HG03095 (cell line): Measurements from ENCODE around the gene VWA8.
"Not testable (repeated sequence)": the region's sequence is repeated elsewhere in the genome, so short reads cannot be mapped to it uniquely, and the experiment has no call there.

Experiments used
- ATAC-seq: cut with Tn5 transposase; IDR thresholded peaks from one replicate; pipeline ENCODE4 v1.9.1; 2021; ENCODE audit warnings: moderate library complexity; ENCODE audit not compliant: unreplicated experiment

Gene VWA8

GRCh38 chr13:41859565-41859964 lies 101.3 kb downstream of the VWA8 start:
- ATAC-seq: no peak

DNA sequence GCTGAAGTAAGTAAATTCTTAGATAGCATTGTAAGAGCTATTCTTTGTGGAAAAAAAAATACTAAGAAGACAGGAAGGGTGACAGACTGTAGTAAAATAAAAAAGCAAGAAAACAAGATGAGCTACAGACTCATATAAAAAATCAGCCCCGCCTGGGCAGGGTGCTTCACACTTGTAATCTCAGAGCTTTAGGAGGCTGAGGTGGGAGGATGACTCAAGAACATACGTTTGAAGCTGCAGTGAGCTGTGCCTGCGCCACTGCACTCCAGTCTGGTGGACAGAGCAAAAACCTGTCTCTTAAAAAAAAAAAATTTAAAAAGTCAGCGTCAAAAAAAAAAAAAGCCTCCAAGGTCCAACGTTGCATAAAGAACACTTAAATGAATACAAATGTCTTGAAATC lies 102.1 kb downstream of the VWA8 start:
- no peak for ATAC-seq

DNA sequence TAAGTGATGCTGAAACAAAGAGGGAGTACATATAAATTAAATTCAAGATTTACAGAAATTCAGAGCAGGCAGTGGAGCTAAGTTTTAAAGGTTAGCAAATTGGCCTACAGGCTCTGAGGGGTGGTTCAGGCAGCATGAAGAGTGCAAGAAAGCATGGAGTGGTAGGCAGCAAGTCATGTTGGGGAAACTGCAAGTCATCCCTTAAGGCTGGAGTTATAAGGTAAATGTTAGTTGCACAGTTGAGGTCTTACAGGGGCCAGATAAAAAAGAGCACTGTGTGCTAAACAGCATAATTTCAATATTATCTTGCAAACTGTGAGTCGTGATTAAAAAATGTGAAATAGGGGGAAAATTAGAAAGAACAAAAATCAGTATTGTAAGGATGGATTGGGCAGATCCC lies 106.2 kb downstream of the VWA8 start:
- no peak for ATAC-seq

- no peak for ATAC-seq
Measured at GRCh38 chr13:41851351-41851750, 109.6 kb downstream of the VWA8 start.

DNA sequence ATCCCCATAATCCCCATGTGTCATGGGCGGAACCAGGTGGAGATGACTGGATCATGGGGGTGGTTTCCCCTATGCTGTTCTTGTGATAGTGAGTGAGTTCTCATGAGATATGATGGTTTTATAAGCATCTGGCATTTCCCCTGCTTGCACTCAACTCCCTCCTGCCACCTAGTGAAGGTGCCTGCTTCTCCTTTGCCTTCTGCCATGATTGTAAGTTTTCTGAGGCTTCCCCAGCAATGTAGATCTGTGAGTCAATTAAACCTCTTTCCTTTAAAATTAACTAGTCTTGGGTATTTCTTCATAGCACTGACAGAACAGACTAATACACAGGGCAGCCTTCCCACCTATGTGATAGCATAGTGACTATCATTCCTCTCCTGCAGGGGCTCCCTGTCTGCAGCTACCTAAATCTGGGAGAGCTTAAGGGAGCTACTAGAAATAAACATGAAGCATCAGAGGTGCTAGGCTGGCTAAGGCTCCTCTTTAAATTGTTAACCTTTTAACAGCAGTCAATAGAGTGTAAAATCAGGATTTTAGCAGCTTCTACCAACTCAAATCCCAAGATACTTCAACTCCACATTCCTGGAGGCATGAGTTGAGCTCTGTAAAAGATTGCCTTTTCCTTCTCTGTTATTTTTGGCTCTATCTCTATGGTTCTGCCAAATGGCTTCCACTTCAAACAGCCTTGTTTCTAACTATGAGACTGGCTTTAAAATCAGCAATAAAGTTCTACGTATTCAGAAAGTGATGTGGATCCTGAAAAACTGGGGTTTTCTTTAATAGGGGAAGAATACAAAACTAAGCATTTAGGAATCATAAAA lies 112.3 kb downstream of the VWA8 start:
- ATAC-seq: no peak

- no peak for ATAC-seq
Measured at GRCh38 chr13:41847216-41847615, 113.7 kb downstream of the VWA8 start.

- ATAC-seq: no peak
Measured at GRCh38 chr13:41842036-41842620, 118.8 kb downstream of the VWA8 start.

DNA sequence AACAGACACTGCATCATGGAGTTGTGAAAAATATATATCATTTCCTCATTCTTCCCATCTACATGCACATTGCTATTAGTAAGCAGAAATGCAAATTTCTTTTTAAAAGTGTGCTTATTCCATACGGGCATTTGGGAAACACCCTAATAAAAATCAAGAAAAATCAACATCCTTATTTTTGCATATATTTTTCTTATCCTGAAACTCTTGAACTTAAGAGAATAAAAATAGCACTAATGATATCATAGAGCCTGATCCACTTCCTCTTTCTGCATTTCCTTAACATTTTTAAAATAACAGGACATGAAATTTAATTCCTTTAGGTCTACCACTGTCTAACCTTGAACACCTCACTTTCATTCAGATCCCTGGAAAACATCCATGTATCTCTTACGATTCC lies 123.3 kb downstream of the VWA8 start:
- no peak for ATAC-seq

DNA sequence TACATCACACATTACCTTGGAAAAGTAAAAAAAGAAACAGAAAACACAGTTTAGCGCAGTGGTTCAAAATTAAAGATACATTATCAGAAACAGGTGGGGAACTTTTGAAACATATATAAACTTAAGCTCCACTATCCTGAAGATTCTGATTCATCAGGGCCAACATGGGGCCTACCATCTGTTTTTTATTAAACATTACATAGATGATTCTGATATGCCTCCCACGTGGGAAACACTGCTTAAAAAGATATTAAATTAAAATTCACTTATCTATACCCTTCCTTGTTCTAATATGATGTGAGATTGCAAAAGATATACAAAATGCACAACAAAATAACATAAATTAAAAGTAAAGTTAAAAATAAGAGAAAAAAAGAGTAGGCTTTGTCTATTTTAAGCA lies 125.0 kb downstream of the VWA8 start:
- no peak for ATAC-seq

- not testable (repeated sequence) for ATAC-seq
Measured at GRCh38 chr13:41834697-41835096, 126.2 kb downstream of the VWA8 start.

- ATAC-seq: no peak
Measured at GRCh38 chr13:41833831-41834230, 127.1 kb downstream of the VWA8 start.

DNA sequence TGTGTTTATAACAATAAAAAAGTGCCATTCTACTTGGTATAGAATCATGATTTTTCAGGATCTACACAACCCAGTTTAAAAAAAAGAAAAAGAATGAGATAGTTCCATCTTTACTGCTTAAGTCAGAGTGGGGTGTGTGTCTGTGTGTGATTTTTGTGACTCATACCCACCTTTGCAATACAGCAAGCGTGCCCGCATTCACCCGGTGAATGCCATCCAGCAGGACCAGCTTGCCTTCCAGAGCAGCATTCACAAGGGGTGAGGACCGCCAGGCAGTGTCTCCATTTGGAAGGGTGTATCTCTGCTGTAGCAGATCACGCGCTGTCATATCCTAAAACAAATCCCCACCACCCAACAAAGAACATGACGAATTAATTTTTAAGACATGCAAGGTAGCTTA lies 127.7 kb downstream of the VWA8 start:
- ATAC-seq: no peak

- ATAC-seq: no peak
Measured at GRCh38 chr13:41827507-41828213, 133.2 kb downstream of the VWA8 start.

- no peak for ATAC-seq
Measured at GRCh38 chr13:41825691-41826090, 135.2 kb downstream of the VWA8 start.

DNA sequence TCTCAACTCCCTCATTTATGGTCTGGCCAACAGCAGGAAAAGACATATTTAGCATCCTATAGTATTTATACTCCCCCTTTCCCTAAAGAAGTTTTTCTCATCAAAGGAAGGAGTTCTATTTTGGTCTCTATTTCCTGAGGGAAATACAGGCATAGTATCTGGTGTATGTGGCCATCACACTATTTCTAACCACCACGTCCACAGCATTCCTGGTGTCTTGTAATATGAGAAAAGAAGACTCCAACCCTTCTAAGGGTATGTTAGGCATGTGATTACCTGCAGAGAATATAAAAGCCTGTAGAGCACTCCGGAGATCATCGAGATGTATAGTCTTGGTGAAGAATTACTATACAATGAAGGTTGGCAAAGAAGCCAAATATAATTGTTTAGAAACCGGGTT lies 137.4 kb downstream of the VWA8 start:
- no peak for ATAC-seq

GRCh38 chr13:41822560-41822959 lies 138.3 kb downstream of the VWA8 start:
- no peak for ATAC-seq

DNA sequence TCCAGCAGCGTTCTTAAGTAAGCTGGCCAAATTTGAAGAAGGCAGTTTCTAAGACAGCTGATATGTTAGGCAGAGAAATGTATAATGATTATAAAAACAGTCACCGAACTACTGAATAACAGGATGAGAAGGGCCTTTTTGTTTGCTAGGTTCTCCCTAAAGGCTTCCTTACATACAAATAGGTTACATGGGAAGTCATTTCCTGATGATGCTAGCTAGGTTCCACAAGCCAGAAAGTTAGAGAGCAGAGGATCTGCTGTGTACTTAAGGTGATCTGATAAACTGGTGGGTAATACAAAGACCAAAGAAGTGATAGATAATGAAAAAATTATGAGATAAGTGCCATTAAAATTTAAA lies 139.7 kb downstream of the VWA8 start:
- no peak for ATAC-seq

- ATAC-seq: no peak
Measured at GRCh38 chr13:41820581-41821237, 140.2 kb downstream of the VWA8 start.

DNA sequence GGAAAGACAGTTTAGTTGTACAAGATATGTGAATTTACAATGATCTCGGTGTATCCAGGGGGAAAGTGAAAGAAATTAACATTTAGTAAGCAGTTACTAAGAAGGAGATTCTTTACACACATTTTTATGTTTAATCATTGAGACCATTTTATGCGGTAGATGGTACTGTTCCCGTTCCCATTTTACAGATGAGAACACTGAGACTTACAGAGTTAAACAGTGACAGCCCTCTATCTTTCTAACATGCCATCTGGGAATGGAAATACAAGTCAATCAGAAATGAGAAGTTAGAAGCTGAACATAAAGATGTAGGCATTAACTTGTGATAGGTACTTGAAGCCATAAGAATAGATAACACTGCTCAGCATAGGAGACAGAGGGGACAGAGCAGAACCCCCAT lies 144.9 kb downstream of the VWA8 start:
- ATAC-seq: no peak

- ATAC-seq: no peak
Measured at GRCh38 chr13:41813426-41813825, 147.5 kb downstream of the VWA8 start.

- ATAC-seq: no peak
Measured at GRCh38 chr13:41812851-41813250, 148.1 kb downstream of the VWA8 start.

GRCh38 chr13:41812237-41812636 lies 148.7 kb downstream of the VWA8 start:
- ATAC-seq: no peak
